GM21526 (cell line): ENCODE data around the gene NRL.
A peak's percentile ranks its signal among the peaks of the same experiment; 100 is the strongest.

Experiments
- ATAC-seq: cut with Tn5 transposase; IDR thresholded peaks from one replicate; pipeline ENCODE4 v1.9.1; 2021; ENCODE audit warnings: moderate library complexity; ENCODE audit not compliant: unreplicated experiment, low FRiP score

The NRL gene

DNA sequence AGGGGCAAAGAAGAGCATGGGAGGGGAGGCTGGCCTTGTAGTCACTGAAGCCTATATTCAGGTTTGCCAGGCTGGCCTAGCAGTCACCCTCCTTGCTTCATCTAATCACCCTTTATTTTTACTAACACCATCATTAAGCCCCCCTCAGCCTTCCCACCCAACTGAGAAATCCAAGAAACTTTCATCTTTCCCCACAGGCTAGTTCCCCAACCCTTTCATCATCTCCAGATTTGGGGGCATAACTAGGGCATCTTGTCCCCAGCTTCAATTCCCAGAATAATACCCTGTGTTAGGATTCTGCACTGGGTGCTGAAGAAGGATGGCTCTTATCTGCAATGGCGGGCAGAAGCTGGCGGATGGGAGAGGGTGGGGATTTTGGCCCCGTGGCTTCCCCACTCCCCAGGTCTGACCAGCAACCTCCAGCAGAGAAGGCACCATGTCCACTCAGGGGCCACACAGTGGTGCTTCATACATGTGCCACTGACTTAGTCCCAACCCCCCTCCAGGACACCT lies 13.7 kb downstream of the NRL start:
- ATAC-seq, result no peak

DNA sequence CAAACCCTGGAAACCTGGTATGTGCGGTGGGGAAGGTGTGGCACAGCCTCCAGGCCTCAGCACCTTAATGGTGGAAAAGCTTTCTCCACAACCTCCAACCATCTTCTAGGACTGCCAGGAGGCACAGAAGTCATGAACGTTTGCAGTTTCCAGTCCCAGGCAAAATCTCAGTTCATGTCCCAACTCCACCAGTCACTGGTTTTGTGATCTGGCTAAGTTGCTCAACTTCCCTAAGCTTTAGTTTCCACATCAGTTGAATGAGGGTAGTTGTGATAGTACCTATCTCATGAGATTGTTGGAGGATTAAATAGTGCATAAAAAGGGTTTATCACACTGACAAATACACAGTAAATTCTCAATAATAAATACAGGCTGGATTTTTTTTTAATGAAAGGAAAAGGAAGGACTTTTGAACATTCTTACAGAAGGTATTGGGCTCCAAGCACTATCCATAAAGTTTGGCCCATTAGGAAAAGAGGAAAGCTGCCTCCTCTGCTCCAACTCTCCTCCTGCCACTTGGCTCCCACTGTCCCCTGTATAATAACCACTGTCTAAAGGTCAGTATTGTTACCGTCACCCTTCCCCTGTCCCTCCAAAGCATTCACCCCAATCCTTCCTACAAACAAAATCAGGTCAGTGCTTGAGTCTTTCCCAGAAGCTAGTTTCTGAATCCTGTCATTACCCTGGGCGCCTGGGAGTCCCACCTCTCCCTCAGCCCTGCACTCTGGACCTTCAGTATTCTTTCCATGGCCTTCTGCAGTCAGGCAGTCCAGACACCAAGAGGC lies 14.4 kb downstream of the NRL start:
- no peak for ATAC-seq

DNA sequence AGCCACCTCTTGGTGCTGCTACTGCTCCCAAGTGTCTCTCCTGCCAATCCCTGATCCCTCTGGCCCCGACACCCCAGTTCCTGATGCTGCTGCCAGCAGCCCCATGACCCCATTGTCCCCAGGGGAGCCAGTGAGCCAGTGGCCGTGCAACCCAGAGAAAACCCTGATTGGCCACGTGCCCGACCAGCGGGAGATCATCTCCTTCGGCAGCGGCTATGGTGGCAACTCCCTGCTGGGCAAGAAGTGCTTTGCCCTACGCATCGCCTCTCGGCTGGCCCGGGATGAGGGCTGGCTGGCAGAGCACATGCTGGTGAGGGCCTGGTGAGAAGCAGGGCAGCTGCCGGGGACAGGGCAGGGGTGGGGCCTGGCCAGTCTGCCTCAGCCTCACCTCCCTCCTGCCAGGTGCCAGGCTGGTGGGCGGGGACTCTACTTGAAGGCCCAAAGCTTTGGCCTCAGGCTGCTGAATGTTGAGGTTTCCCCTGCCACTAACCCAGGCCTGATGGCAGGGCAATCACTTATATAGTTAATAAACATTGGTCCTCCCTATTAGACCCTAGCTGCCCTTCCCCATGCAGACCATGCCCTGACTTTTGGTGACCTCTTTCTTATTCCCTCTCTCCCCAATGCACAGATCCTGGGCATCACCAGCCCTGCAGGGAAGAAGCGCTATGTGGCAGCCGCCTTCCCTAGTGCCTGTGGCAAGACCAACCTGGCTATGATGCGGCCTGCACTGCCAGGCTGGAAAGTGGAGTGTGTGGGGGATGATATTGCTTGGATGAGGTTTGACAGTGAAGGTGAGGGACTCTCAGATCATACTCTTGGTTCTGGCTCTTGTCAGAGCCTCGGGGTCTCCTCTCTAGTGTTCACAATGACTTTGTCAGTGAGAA lies 15.6 kb downstream of the NRL start:
- ATAC-seq, result no peak

DNA sequence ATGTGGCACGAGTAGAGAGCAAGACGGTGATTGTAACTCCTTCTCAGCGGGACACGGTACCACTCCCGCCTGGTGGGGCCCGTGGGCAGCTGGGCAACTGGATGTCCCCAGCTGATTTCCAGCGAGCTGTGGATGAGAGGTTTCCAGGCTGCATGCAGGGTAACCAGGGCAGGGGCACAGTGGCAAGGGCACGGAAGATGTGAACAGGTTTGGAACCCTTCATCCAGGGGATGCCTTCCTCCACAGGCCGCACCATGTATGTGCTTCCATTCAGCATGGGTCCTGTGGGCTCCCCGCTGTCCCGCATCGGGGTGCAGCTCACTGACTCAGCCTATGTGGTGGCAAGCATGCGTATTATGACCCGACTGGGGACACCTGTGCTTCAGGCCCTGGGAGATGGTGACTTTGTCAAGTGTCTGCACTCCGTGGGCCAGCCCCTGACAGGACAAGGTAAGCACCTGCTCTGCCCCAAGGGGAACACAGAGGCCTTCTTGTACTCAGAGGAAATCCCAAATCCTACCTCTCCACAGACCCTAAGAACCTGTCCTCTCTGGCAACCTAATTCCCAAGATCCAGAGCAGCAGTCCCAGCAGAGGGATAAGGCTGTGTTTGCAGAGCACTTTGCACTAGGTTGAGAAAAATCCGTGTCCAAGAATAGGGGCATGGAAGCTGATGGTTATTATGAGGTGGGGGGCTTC lies 16.4 kb downstream of the NRL start:
- no peak for ATAC-seq

DNA sequence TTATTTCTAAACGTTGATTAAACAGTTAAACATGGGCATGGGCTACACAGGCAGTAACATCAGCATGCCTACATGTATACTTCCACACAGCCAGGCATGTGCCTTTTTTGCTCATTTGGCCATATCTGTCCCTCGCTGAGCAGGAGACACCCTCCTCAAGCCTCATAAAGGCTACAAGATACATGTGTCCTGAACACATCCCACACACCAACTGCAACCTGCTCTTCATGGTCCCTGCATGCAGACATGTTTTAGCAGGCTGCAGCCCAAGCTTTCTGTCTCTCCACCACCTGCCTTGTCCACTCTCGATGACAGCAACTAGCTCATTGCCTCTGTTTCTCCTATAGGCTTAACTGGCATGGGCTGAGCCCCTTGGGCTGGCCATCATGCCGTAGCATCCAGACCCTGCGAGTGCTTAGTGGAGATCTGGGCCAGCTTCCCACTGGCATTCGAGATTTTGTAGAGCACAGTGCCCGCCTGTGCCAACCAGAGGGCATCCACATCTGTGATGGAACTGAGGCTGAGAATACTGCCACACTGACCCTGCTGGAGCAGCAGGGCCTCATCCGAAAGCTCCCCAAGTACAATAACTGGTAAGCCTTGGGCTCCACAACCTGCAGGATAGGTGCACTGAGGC lies 18.1 kb downstream of the NRL start:
- ATAC-seq, result no peak

DNA sequence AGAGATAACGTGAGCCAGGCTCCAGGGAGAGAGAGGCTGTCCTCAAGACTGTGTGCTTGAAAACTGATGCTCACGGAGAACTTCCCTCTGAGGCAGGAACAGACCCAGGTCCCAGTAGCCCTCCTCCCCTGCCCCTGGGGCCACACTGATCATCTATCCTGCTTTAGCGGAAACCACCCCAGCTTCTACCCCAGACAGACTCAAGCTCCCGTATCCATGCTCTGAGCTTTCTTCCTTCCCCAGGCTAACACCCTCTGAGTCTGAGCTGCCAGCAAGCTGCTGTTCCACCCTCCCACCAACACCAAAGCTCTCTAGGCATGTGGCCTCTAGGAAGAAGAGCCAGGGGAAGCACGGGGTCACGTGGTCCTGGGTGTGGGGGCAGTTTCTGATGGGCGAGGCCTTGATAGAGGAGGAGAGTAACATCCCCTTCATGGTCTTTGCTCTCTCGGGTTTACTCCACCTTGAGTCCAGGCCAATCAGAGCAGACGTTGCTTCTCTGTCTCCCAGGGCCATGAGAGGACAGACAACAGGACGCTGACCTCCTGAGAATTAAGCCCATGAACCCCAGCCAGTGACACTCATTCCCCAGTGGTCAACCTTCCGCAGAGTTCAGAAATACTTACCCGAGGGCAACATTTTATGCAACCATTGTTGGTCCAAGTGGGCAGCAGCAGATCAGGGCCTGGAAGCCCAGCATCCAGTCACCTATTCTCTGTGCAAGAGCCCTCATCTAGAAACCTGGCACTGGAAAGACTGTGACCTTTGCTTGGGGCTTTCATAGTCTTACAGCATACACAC lies 19.3 kb downstream of the NRL start:
- peak; percentile 45 for ATAC-seq

DNA sequence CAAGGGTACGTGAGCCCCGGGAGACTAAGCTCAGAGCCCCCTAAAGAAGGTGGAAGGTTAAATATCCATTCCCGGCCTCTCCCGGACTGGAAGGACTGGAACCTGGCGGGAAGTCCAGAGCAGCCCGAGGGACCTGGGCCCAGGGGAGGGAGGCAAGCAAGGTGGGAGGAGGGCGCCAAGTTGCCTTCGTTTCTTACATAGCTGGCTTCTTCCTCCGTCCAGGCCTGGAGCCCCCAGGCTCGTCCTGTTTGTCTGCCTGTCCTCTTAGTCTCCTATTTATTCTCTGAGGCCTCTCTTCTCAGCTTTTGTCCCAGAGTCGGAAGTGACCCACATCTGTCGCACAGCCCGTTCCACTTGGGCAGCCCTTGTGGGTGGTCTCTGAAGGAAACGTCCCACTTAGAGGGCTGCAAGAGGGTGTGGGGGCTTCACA lies 19.9 kb downstream of the NRL start:
- no peak for ATAC-seq

DNA sequence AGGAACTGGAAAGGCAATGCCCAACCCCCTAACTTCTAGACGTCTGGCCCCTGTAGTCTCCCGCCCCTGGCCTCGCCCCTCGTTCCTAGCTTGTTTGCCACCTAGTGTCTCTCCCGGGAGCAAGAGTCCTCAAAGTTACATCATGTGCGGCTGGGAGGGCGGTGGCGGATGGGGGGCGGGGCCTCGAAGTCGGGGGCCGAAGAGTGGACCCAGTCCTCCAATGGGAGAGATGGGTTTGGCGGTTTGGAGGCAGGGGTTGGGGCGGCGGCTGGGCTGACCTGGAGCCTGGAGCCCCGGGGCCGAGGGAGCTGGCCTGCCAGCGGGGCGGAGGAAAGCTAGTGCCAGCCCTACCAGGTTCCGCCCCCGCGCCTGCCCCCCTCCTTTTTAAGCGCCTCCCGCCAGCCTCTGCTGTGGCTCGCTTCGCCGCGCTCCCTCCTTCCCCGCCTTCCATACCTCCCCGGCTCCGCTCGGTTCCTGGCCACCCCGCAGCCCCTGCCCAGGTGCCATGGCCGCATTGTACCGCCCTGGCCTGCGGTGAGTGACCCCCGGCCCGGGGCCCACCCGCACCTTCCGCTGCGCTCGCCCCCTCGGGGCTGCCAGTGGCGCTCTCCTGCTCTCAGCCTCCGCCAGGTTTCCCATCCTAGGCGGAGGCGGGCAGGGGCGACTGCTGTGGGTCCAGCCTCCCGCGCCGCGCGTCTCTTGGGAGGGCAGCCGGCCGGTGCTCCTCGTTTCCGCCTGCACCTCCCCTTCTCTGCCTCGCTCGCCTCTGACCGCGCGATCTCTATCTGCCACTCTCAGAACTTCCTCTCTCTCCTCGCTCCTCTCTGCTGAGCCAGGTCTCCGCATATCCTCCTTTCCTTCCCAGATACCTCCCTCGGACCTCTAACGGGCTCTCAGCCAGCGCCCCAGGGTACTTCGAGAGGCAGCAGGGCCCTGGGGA lies 20.6 kb downstream of the NRL start, which contains the start of gene PCK2:
PCK2 (plus strand) TSS at position 411 of the 940 bp plus-strand sequence; CDS start at position 506, 95 bp downstream.
- peak; percentile 44 for ATAC-seq

DNA sequence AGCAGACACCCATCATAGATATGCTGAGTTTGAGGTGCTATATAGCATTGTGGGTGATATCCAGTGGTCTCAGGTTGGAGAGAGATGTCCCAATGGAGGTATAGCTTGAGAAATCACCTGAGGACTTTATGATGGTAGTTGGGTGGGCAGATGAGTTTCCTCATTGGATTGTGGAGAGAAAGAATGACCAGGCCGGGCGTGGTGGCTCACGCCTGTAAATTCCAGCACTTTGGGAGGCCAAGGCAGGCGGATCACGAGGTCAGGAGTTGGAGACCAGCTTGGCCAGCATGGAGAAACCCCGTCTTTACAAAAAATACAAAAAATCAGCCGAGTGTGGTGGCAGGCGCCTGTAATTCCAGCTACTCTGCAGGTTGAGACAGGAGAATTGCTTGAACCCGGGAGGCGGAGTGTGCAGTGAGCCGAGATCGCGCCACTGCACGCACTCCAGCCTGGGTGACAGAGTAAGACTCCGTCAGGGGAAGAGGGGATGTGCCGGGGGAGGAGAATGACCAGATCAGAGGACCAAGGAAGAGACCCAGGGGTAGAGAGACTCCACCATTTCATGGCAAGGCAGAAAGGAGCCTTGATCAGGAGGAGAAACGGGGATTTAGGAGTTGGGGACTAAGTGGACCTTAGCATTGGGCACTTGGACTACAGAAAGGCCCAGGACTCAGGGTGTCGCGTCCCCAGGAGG lies 21.4 kb downstream of the NRL start:
- no peak for ATAC-seq

DNA sequence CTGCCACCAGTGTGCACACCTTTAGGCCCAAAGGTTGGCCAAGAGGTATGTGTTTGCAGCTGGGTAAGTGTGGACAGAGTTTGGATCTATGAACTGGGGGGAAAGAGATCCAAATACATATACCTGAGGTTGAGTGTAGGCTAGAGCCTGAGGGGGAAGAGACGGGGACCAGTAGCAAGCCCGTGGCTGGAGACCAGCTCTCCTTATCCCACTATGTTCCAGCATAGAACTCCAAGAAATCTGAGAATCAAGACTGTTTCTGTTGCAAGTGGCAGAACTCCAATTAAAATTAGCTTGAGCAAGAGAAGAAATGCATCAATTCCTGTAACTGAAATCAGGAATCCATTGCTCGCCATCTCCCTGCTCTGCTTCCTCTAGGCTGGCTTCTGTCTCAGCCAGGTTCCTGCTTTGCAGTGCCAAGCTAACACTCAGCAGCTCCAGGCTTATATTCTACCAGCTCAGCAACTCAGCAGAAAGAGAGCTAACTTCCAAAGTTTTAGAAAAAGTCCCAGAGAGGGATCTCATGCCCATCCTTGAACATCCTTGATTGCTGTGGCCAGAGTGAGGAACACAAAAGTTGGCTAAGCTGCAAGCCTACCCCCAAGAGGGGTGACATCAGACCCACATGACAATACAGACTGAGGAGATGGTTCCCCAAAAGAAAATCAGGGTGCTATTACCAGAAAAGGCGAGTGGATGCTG lies 22.1 kb downstream of the NRL start:
- ATAC-seq, result no peak

DNA sequence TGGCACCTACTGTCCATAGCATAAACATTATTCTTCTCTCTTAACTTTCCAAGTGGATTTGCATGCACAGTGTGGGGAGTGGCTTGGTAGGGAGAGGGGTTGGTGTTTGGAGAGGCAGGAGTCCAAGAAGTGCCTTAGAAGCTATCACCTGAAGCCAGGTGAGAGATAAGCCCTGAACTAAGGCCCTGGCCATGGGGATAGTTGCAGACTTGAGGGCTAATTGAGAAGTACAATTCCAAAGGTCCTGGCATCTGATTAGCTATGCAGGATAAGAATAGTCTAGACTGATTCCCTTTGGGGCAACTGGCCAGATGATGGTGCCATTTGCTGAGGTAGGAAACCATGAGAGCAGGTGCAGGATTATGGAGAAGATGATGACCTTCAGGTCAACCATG lies 22.6 kb downstream of the NRL start:
- ATAC-seq, result no peak

DNA sequence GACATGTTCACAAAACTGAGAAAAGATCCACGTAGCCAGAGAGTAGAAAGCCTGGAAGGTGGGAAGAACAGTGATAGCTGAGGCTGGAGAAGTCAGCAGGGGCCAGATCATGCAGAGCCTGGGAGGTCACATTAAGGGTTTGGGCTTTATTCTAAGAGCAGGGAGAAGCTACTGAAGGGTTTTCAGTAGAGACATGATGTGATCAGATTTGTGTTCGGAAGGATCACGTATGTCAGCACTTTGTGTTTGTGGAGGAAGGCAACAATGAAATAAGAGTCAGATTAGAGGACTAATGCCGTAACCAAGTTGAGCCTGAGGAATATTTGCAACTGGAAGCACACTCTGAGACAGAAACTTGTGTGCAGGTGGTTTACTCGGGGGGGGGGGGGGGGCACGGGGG lies 24.9 kb downstream of the NRL start:
- ATAC-seq, result no peak

DNA sequence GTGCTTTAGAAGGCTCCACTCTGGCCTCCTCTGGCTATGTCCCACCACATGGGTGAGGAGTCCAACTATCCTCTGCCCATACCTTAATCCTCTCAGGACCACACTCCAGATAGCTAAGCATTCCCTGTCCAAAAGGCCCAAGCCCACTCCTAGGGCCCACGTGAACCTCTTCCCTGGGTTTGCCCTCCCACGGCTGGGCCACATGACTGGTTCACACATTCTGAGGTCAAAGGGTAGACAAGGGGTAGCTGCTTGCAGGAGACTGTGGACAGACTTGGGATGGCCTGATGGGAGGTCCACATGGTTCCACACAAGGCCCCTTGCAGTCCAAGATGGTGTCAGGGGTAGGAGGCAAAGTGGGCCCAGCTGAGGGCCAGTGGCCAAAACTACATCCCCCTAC lies 26.7 kb downstream of the NRL start:
- no peak for ATAC-seq

DNA sequence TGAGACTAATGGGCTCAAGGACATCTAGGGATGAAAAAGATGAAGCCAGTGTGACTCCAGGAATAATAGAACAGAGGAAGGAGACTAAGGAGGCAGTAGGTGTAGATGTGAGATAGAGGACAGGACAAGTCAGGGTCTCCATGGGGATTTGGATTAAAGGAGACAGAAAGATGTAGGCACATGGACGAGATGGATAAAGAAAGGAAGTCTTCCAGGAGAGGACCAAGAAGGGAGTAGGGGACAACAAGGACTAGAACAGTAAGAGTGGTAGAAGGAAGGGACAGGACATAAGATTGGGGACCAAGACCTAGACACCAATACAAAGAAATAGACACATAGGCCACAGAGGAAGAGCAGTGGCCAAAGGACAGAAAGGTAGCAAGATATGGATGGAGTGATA lies 27.7 kb downstream of the NRL start:
- ATAC-seq, result no peak

DNA sequence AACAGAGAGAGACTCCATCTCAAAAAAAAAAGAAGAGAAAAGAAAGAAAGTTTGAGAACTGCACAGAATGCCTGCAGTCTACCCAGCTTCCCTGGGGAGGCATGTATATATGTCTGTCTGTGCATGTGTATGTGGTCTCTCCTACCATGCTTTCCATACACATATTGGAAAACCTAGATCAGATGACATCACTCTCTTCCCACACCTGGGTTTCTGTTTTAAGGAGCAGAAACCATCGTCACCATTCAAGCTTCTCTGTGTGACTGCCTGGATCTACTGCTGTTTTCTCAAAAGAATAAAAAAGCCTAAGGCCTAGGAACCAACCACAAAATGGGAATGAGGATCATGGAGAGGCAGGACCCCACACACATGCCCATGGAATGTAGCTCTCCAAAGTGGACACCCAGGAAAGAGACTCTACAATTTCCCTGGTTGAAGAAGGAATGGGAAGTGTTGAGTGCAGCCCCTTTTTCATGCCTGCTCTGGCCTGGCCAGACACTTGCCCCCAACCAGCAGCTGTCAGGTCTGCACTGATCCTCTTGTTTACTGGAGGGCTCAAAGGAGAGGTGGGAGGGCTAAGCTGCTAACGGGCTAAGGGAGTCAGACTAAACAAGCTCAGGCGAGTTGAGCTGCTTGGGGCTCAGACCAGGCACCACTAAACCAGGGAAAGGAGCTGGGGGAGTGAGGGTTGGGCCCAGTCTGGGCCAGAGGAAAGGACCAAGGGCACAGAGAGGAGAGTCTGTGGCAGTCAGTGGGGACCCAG lies 28.4 kb downstream of the NRL start:
- ATAC-seq, result no peak

DNA sequence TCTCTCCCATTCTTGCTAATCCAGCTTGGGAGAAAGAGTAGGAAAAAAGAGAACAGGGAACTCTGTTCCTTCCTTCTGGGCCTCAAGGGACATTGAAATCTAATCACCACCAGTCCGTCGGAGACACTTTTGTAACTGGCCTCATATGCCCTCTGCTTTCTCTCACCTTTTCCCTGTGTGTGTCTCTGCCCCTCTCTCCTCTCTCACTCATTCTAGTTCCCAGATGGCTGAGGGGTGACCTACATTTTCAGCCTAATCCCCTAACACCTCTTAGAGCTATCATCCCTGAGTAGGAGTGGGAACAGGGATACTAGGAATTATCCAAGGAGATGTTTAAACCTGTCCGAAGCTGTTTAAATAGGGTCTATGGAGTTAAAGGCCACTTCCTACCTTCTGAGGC lies 29.5 kb downstream of the NRL start:
- ATAC-seq, result no peak

DNA sequence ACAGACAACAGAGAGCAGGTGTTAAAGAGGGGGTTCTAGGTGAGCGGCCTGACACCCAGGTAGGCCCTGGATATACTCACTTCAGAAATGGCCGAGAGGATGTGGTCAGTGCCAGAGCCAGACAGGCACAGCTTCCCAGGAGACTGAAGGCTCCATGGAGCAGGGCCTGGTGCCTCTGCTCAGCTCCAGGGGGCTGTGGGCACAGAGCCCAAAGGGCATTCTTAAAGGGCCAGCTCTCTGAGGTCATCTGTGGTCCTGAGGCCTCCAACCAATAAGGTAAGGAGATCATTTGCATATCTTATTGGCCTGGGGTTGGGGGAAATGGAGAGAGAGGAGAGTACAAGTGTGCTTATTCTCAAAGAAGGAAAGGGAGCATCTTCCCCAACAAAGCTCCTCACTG lies 30.3 kb downstream of the NRL start:
- ATAC-seq, result no peak
